Motor neuron (in vitro differentiated cells): ENCODE measurements around the gene GRID1. TPM values are rescaled to one million over a fixed set of nuclear protein-coding genes. Genes with fewer than 3 reads are reported as not detected.

ENCODE experiments used
- ATAC-seq, 8 experiments: fragments of 200-7000 bp; cut with Tn5 transposase; replicated peaks in 6 of 8; 2 replicates each; pipeline ENCODE4 v1.8.0; 2021; ENCODE audit warnings: mild to moderate bottlenecking in 8 of 8, moderate library complexity in 8 of 8
- H3K27ac ChIP-seq, 2 donors: fragments of 250-450 bp; sonication (Bioruptor Pico); 2 replicates each; pipeline ENCODE4 v1.9.0; 2021; ENCODE audit warnings: antibody characterized with exemption in 2 of 2, mild to moderate bottlenecking in 2 of 2, moderate library complexity in 1 of 2
- H3K4me1 ChIP-seq, 2 donors: fragments of 250-450 bp; sonication (Bioruptor Pico); replicated peaks in 1 of 2; 2 replicates each; pipeline ENCODE4 v1.6.1; 2021; ENCODE audit warnings: antibody characterized with exemption in 2 of 2, mild to moderate bottlenecking in 2 of 2, moderate library complexity in 1 of 2
- H3K4me3 ChIP-seq, 5 donors: fragments of 250-450 bp; sonication (Bioruptor Pico); 2 replicates each; pipeline ENCODE4 v1.9.0; 2021; ENCODE audit warnings: antibody characterized with exemption in 5 of 5, mild to moderate bottlenecking in 5 of 5, moderate library complexity in 4 of 5
- WGBS, 10 experiments: fragments of 450-650 bp; shearing (Covaris generic); methylation state at CpG; one replicate each; pipeline ENCODE4 v1.0.0; 2022; 5-methylcytosine and 5-hydroxymethylcytosine counted together
- in situ Hi-C, 9 experiments: fragments of 400-800 bp; cut with MboI; loops; one replicate each; pipeline ENCODE4 v1.15.0; 2021; ENCODE audit warnings: low sequenced_read_pairs in 9 of 9, low pct_unique_long_range_greater_than_20kb in 2 of 9; ENCODE audit not compliant: unreplicated experiment in 9 of 9
- total RNA-seq, 8 experiments: library from RNA; unstranded; fragments of 300-600 nt; gene quantifications; 2 replicates each; pipeline versions ENCODE4 v1.2.3 to v1.2.4, GENCODE V29; 2022

GRID1 gene
- total RNA-seq, 8 experiments from 2014 or later: 0.15 to 10.0 (median 6.0) TPM

DNA sequence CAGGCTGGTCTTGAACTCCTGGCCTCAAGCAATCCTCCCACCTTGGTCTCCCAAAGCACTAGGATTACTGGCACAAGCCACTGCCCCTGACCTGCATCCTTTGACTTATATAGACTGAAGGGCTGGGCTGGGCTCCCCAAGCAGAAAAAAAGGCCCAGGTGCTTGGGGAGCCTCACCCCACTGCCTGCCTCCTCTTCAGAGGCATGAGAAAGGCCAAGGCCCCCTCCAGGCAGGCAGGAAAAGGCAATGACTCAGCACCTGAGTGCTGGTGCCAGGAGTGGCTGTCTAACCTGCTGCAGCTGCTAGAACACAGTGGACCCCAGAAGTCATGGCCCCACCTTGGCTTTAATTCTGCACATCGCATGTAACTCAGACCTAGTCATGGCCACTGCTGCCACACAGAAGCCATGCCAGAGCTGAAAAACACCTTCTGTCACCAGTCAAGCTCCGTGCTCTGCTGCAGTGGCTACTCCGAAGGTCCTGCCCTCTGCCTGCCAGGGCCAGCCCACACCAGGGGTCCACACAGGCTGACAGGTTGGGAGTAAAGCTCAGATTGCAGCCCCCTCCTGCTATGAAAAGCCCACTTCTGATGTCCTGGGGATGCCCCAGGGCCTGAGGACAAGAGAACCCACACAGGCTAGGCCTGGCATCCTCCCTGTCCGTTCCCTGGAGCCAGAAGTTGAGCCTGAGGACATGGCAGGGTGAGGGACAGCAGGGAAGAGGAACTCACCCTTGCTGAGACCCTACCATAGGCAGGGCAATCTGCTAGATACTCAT is 48.5 kb downstream of the GRID1 start:
- in situ Hi-C loops: no loop called here
- Histone ChIP-seq H3K27ac (no peak overlapping the region), H3K4me1 (peaks cover 4 to 23% of the 10 kb centered on the region in 2 donors), H3K4me3 (no peak overlapping the region)
- ATAC-seq: no peak
- WGBS, 10 experiments: 83 to 100% methylated on average over 1 of the region's 4 CpGs; no CpG with 5 or more reads in 8 of the 10 experiments

GRCh38 chr10:86316990-86317389 is 49.6 kb downstream of the GRID1 start:
- no peak overlapping the region for H3K27ac ChIP-seq
- WGBS, 10 experiments: 40 to 80% (median 50%) methylated on average over 1 of the region's 5 CpGs; no CpG with 5 or more reads in 7 of the 10 experiments

DNA sequence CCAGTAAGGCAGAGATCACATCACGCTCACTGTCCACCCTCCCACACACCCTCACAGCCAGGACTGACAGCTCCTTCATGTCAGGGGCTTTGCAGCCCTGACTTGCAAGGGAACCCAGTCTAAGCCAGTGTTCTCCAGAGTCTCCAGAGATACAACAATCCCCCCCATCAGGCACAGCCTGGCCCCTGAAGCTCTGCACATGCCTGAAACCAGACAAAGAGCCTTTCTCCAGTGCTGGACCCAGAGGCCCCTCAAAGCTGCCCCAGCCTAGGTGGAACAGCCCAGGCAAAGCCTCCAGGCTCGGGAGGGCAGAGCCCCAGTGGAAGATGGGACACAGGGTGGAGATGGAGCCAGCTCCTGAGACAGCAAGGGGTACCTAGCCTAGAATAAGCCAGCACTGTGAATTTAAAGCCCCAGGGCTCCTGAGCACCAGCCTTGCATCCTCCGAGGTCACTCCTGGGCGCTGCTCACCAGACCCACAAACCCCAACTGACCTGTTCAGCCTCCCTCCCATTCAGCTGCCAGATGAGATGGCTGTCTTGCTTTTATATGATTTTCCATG is 50.2 kb downstream of the GRID1 start:
- Histone ChIP-seq H3K4me3 (no peak overlapping the region), H3K4me1 (peaks cover 6 to 34% of the 10 kb centered on the region in 2 donors), H3K27ac (no peak overlapping the region)
- WGBS, 10 experiments: 0 to 71% (median 40%) methylated on average over 1 to 3 of the region's 4 CpGs; no CpG with 5 or more reads in 5 of the 10 experiments
- ATAC-seq: no peak
- in situ Hi-C loops: no loop called here

More at GRCh38 chr10:86316990-86317389, 49.6 kb downstream of the GRID1 start:
- H3K4me3 ChIP-seq: no peak overlapping the region
- in situ Hi-C loops: no loop called here
- peaks cover 6 to 30% of the 10 kb centered on the region in 2 donors for H3K4me1 ChIP-seq
- ATAC-seq: no peak

GRCh38 chr10:86315549-86315942 is 51.0 kb downstream of the GRID1 start:
- in situ Hi-C loops: no loop called here
- Histone ChIP-seq H3K27ac (no peak overlapping the region), H3K4me1 (peaks cover 9 to 42% of the 10 kb centered on the region in 2 donors), H3K4me3 (no peak overlapping the region)
- ATAC-seq: no peak

GRCh38 chr10:86314616-86315548 is 51.7 kb downstream of the GRID1 start:
- peaks cover 10 to 44% of the 10 kb centered on the region in 2 donors for H3K4me1 ChIP-seq
- 17 to 100% (median 88%) methylated on average over 1 to 4 of the region's 7 CpGs; no CpG with 5 or more reads in 6 of the 10 experiments for WGBS, 10 experiments
- in situ Hi-C loops: no loop called here

DNA sequence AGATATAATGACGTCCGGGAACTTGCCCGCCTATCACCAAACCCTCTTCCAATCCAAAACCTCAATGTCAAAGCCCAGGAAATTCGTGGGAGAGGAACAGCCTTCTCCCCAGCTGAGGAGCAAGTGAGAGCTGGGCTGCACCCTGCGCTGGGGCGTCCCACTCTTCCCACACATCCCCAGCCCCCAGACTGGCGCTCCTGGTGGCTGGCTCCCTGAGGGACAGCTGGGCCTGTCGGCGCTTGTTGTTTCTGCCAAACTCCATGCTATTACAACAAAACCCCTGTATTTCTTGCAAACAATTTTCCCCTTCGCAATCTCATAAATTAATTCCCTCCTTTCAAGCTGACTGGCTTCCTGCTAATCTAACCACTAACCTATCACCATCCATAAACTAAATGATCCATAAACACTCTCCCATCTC is 53.0 kb downstream of the GRID1 start:
- WGBS, 10 experiments: 20 to 95% (median 85%) methylated on average over 1 to 6 of the region's 10 CpGs; no CpG with 5 or more reads in 2 of the 10 experiments
- ATAC-seq: peak in 1 of 8 experiments; percentile 57
- H3K4me1 ChIP-seq: peaks cover 7 to 44% of the 10 kb centered on the region in 2 donors
- H3K4me3 ChIP-seq: no peak overlapping the region
- H3K27ac ChIP-seq: no peak overlapping the region
- in situ Hi-C loops: no loop called here

More at GRCh38 chr10:86314616-86315548, 51.7 kb downstream of the GRID1 start:
- no peak for ATAC-seq
- Histone ChIP-seq H3K4me3 (no peak overlapping the region), H3K27ac (no peak overlapping the region)

DNA sequence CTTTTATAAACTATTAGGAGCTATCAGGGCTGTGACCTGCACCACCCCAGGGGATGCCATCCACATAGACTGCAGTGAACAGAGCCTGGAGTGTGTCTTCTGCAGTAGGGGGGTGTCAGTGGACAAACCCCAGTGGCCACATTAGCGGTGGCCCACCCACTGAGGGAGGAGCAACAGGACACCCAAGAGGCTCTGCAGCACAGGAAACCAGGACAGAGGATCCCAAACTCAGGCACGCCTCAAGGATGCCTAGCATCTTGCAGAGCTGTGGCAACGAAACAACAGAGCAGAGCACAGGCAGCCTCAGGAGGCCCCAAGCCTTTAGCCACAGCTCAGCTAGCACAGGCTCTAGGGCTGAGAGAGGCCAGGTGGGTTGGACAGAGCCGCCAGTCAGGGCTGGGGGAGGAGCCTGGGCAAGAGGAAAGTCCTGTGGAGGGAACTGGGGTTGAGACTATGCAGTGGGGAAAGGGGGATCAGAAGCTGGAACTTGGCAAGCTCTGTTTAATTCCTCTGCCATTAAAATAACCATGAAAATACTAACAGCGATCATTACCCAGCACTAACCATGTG is 53.8 kb downstream of the GRID1 start:
- 17 to 100% (median 69%) methylated on average over 1 of the region's 5 CpGs; no CpG with 5 or more reads in 2 of the 10 experiments for WGBS, 10 experiments
- no peak overlapping the region for H3K4me3 ChIP-seq
- ATAC-seq: peak in 3 of 8 experiments; percentile 42 to 58 (median 54)
- H3K27ac ChIP-seq: no peak overlapping the region
- in situ Hi-C loops: no loop called here
- H3K4me1 ChIP-seq: peaks cover 7 to 49% of the 10 kb centered on the region in 2 donors

DNA sequence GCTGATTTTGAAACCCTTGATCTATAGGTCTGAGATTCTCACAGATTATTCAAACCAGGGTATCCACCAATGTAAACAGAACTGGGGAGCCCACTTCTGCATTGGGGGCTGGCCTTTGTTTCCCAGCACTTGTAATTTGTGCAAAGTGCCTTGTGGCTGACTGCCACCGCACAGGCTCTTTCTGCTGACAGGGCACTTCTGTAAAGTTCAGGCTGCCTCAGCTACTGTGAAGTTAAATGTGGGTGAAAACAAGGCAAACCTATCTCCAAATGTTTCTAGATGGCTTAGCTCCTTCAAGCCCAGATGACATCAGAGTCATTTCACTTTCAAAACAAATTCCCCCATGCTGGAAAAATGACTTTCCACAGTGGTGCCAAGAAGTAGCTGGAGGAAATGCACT is 54.7 kb downstream of the GRID1 start:
- no peak for ATAC-seq
- no peak overlapping the region for H3K27ac ChIP-seq
- in situ Hi-C loops: no loop called here

GRCh38 chr10:86311190-86311589 is 55.4 kb downstream of the GRID1 start:
- peak in 3 of 8 experiments; percentile 49 to 68 (median 60) for ATAC-seq
- Histone ChIP-seq H3K27ac (no peak overlapping the region), H3K4me1 (peaks cover 7 to 58% of the 10 kb centered on the region in 2 donors), H3K4me3 (no peak overlapping the region)
- in situ Hi-C loops: no loop called here
- 20 to 80% (median 80%) methylated on average over 1 to 2 of the region's 3 CpGs; no CpG with 5 or more reads in 5 of the 10 experiments for WGBS, 10 experiments

More for the DNA sequence above, 54.7 kb downstream of the GRID1 start:
- Histone ChIP-seq H3K4me3 (no peak overlapping the region), H3K4me1 (peaks cover 7 to 53% of the 10 kb centered on the region in 2 donors)
- 0 to 40% (median 0%) methylated on average over 1 of the region's 1 CpG; no CpG with 5 or more reads in 5 of the 10 experiments for WGBS, 10 experiments

GRCh38 chr10:86310702-86311101 is 55.9 kb downstream of the GRID1 start:
- 0 to 44% (median 20%) methylated on average over 1 of the region's 1 CpG; no CpG with 5 or more reads in 5 of the 10 experiments for WGBS, 10 experiments
- peaks cover 7 to 58% of the 10 kb centered on the region in 2 donors for H3K4me1 ChIP-seq

GRCh38 chr10:86310291-86310690 is 56.3 kb downstream of the GRID1 start:
- Histone ChIP-seq H3K4me1 (peaks cover 7 to 56% of the 10 kb centered on the region in 2 donors), H3K27ac (no peak overlapping the region), H3K4me3 (no peak overlapping the region)
- ATAC-seq: no peak
- in situ Hi-C loops: no loop called here
- 40 to 100% (median 90%) methylated on average over 1 to 2 of the region's 2 CpGs; no CpG with 5 or more reads in 6 of the 10 experiments for WGBS, 10 experiments

More at GRCh38 chr10:86310702-86311101, 55.9 kb downstream of the GRID1 start:
- ATAC-seq: no peak
- in situ Hi-C loops: no loop called here
- Histone ChIP-seq H3K4me3 (no peak overlapping the region), H3K27ac (no peak overlapping the region)

GRCh38 chr10:86308056-86308455 is 58.5 kb downstream of the GRID1 start:
- WGBS, 10 experiments: 17 to 67% methylated on average over 1 of the region's 1 CpG; no CpG with 5 or more reads in 8 of the 10 experiments
- in situ Hi-C loops: no loop called here
- ATAC-seq: no peak

More at GRCh38 chr10:86308056-86308455, 58.5 kb downstream of the GRID1 start:
- Histone ChIP-seq H3K27ac (no peak overlapping the region), H3K4me1 (peaks cover 13 to 35% of the 10 kb centered on the region in 2 donors), H3K4me3 (no peak overlapping the region)
